ENCODE results near the gene AGBL1. TPM values are rescaled to one million over a fixed set of nuclear protein-coding genes. Genes with fewer than 3 reads are reported as not detected.

AGBL1 gene
- total and polyA plus RNA-seq, 2 experiments from 2014 or later: not detected

- no peak overlapping the region for H3K27ac ChIP-seq
- H3K36me3 ChIP-seq (ENCODE audit: low read depth): no peaks in the 10 kb centered on the region
- no peak for TF ChIP-seq EZH2phosphoT487 (IDR thresholded peaks at IDR 0.05; ENCODE audit: insufficient read depth, low read depth)
- no peak for TF ChIP-seq EZH2 (IDR thresholded peaks at IDR 0.05; ENCODE audit: insufficient read depth, poor library complexity, severe bottlenecking)
- H4K20me1 ChIP-seq (ENCODE audit: insufficient read depth): no peaks in the 10 kb centered on the region
- no peaks in the 10 kb centered on the region for H3K9me2 ChIP-seq (ENCODE audit: insufficient read depth)
- no peaks in the 10 kb centered on the region for H3K9me3 ChIP-seq (ENCODE audit: low read depth)
- no peaks in the 10 kb centered on the region for H3F3A ChIP-seq (ENCODE audit: insufficient read depth)
- H3K4me2 ChIP-seq (ENCODE audit: unreplicated experiment): no peak overlapping the region
- in situ Hi-C loops (cut with MboI): no loop called here
- DNase-seq: no peak
- H3K4me3 ChIP-seq: no peak overlapping the region
- WGBS, 2 experiments (ENCODE audit: low coverage in 1 of 2, low lambda C conversion rate in 2 of 2, missing lambda C conversion rate in 2 of 2): 21 to 26% methylated on average over 7 of the region's 7 CpGs
- no peak overlapping the region for H2AFZ ChIP-seq
- 0 out of 2 replicates have a peak, but pooled peaks cover 3% of the 10 kb centered on the region for H3K4me1 ChIP-seq (ENCODE audit: insufficient read depth)
- H3K9ac ChIP-seq: no peak overlapping the region
- H3K79me2 ChIP-seq (ENCODE audit: insufficient read depth): no peaks in the 10 kb centered on the region
- H3K27me3 ChIP-seq (replicated peaks; ENCODE audit: insufficient read depth): no peaks in the 10 kb centered on the region
These were observed 550.0 kb downstream of the AGBL1 start for GRCh38 chr15:86629409-86630356.

GRCh38 chr15:86630946-86631345 is 551.3 kb downstream of the AGBL1 start:
- Histone ChIP-seq H4K20me1 (ENCODE audit: insufficient read depth) (no peaks in the 10 kb centered on the region), H2AFZ (no peak overlapping the region), H3F3A (ENCODE audit: insufficient read depth) (no peaks in the 10 kb centered on the region), H3K4me3 (no peak overlapping the region), H3K9me3 (ENCODE audit: low read depth) (no peaks in the 10 kb centered on the region), H3K27me3 (replicated peaks; ENCODE audit: insufficient read depth) (no peaks in the 10 kb centered on the region), H3K79me2 (ENCODE audit: insufficient read depth) (no peaks in the 10 kb centered on the region), H3K36me3 (ENCODE audit: low read depth) (no peaks in the 10 kb centered on the region), H3K27ac (no peak overlapping the region), H3K4me1 (ENCODE audit: insufficient read depth) (no peaks in the 10 kb centered on the region), H3K4me2 (ENCODE audit: unreplicated experiment) (no peak overlapping the region), H3K9me2 (ENCODE audit: insufficient read depth) (no peaks in the 10 kb centered on the region), H3K9ac (no peak overlapping the region)
- 36% methylated on average over 5 of the region's 5 CpGs for WGBS, 2 experiments (ENCODE audit: low coverage in 1 of 2, low lambda C conversion rate in 2 of 2, missing lambda C conversion rate in 2 of 2)
- in situ Hi-C loops (cut with MboI): no loop called here
- no peak for DNase-seq
- TF ChIP-seq EZH2phosphoT487 (IDR thresholded peaks at IDR 0.05; ENCODE audit: insufficient read depth, low read depth) (no peak), EZH2 (IDR thresholded peaks at IDR 0.05; ENCODE audit: insufficient read depth, poor library complexity, severe bottlenecking) (no peak)

- 21 to 23% methylated on average over 4 of the region's 4 CpGs for WGBS, 2 experiments (ENCODE audit: low coverage in 1 of 2, low lambda C conversion rate in 2 of 2, missing lambda C conversion rate in 2 of 2)
These were observed 554.5 kb downstream of the AGBL1 start for GRCh38 chr15:86634146-86634545.

GRCh38 chr15:86634992-86635638 is 555.4 kb downstream of the AGBL1 start:
- Histone ChIP-seq H3K4me2 (ENCODE audit: unreplicated experiment) (no peak overlapping the region), H3K4me1 (ENCODE audit: insufficient read depth) (no peaks in the 10 kb centered on the region), H3K27ac (no peak overlapping the region), H3K27me3 (replicated peaks; ENCODE audit: insufficient read depth) (no peaks in the 10 kb centered on the region), H3K9me2 (ENCODE audit: insufficient read depth) (no peaks in the 10 kb centered on the region), H3K9ac (no peak overlapping the region), H2AFZ (no peak overlapping the region), H3K4me3 (no peak overlapping the region), H3F3A (ENCODE audit: insufficient read depth) (no peaks in the 10 kb centered on the region), H3K79me2 (ENCODE audit: insufficient read depth) (no peaks in the 10 kb centered on the region), H3K36me3 (ENCODE audit: low read depth) (no peaks in the 10 kb centered on the region), H4K20me1 (ENCODE audit: insufficient read depth) (no peaks in the 10 kb centered on the region), H3K9me3 (ENCODE audit: low read depth) (no peaks in the 10 kb centered on the region)
- in situ Hi-C loops (cut with MboI): no loop called here
- 6 to 7% methylated on average over 2 of the region's 2 CpGs for WGBS, 2 experiments (ENCODE audit: low coverage in 1 of 2, low lambda C conversion rate in 2 of 2, missing lambda C conversion rate in 2 of 2)
- no peak for TF ChIP-seq EZH2 (IDR thresholded peaks at IDR 0.05; ENCODE audit: insufficient read depth, poor library complexity, severe bottlenecking)
- no peak for TF ChIP-seq EZH2phosphoT487 (IDR thresholded peaks at IDR 0.05; ENCODE audit: insufficient read depth, low read depth)
- no peak for DNase-seq

More at GRCh38 chr15:86634146-86634545, 554.5 kb downstream of the AGBL1 start:
- Histone ChIP-seq H3K79me2 (ENCODE audit: insufficient read depth) (no peaks in the 10 kb centered on the region), H3K4me1 (ENCODE audit: insufficient read depth) (no peaks in the 10 kb centered on the region), H3K4me2 (ENCODE audit: unreplicated experiment) (no peak overlapping the region), H3F3A (ENCODE audit: insufficient read depth) (no peaks in the 10 kb centered on the region), H3K9me2 (ENCODE audit: insufficient read depth) (no peaks in the 10 kb centered on the region), H4K20me1 (ENCODE audit: insufficient read depth) (no peaks in the 10 kb centered on the region), H3K27me3 (replicated peaks; ENCODE audit: insufficient read depth) (no peaks in the 10 kb centered on the region), H3K36me3 (ENCODE audit: low read depth) (no peaks in the 10 kb centered on the region), H3K9me3 (ENCODE audit: low read depth) (no peaks in the 10 kb centered on the region), H3K9ac (no peak overlapping the region), H3K27ac (no peak overlapping the region), H2AFZ (no peak overlapping the region), H3K4me3 (no peak overlapping the region)
- no peak for DNase-seq
- in situ Hi-C loops (cut with MboI): no loop called here
- TF ChIP-seq EZH2phosphoT487 (IDR thresholded peaks at IDR 0.05; ENCODE audit: insufficient read depth, low read depth) (no peak), EZH2 (IDR thresholded peaks at IDR 0.05; ENCODE audit: insufficient read depth, poor library complexity, severe bottlenecking) (no peak)

Data from GM23248 (cell line).